ENCODE data around the gene PLCL2.

DNA sequence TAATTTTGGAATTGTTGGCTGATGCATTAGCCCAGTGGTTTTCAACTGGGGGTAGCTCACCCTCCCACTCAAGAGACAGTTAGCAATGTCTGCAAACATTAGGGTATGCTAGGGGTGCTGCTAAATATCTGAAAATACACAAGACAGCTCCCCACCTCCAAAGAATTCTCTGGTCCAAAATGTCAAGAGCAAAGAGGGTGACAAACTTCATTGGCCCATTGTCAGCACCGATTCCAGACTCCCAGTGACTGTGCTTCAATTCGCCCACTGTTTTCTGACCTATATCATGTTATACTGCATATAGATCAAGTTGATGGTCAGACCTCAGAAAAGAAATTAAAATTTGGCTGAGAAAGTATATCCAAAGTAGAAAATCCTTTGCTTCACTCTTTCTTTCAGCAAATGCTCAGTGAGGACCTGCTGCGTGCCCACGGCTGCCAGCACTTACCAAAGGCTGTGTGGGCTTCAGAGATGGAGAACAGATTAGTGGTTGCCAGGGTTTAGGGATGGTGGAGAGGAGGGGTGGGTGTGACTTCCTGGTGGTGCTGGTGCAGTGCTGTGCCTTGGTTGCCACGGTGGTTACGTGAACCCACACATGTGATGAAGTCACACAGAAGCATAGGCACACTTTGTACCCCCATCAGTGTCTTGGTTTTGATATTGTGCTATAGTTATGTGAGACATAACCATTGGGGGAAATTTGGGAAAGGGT lies 204.0 kb downstream of the PLCL2 start:
- TF ChIP-seq, protein P1, sequence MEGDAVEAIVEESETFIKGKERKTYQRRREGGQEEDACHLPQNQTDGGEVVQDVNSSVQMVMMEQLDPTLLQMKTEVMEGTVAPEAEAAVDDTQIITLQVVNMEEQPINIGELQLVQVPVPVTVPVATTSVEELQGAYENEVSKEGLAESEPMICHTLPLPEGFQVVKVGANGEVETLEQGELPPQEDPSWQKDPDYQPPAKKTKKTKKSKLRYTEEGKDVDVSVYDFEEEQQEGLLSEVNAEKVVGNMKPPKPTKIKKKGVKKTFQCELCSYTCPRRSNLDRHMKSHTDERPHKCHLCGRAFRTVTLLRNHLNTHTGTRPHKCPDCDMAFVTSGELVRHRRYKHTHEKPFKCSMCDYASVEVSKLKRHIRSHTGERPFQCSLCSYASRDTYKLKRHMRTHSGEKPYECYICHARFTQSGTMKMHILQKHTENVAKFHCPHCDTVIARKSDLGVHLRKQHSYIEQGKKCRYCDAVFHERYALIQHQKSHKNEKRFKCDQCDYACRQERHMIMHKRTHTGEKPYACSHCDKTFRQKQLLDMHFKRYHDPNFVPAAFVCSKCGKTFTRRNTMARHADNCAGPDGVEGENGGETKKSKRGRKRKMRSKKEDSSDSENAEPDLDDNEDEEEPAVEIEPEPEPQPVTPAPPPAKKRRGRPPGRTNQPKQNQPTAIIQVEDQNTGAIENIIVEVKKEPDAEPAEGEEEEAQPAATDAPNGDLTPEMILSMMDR (conservative IDR thresholded peaks at IDR 0.05 in 1 of 2, IDR thresholded peaks at IDR 0.05 in 1 of 2; ENCODE audit: extremely low read depth in 1 of 2, insufficient read depth in 1 of 2, low read depth in 1 of 2, low read length in 2 of 2): no peak
- no peak for TF ChIP-seq EZH2 (IDR thresholded peaks at IDR 0.05; ENCODE audit: borderline replicate concordance, low read length)

Data from mammary epithelial cell (primary cell).